Hepatocyte (in vitro differentiated cells): ENCODE results near the gene HES7.

Source experiments
- CTCF ChIP-seq: fragments of 200-600 bp; sonication (generic); IDR thresholded peaks from 2 replicates; pipeline ENCODE4 v1.5.1; 2016; ENCODE audit warnings: antibody characterized with exemption, mild to moderate bottlenecking; ENCODE audit not compliant: poor library complexity
- EZH2 ChIP-seq: fragments of 200-600 bp; sonication (generic); IDR thresholded peaks from 2 replicates; pipeline ENCODE4 v1.6.1; 2016; ENCODE audit warnings: antibody characterized with exemption, mild to moderate bottlenecking, borderline replicate concordance
- EZH2phosphoT487 ChIP-seq: fragments of 200-600 bp; sonication (generic); IDR thresholded peaks from one replicate; pipeline ENCODE4 v1.6.1; 2018; ENCODE audit warnings: antibody characterized with exemption, mild to moderate bottlenecking, low read depth, moderate library complexity; ENCODE audit not compliant: unreplicated experiment, severe bottlenecking

GRCh38 chr17:8148560-8148959, 24.7 kb upstream of the HES7 start:
- TF ChIP-seq CTCF (no peak), EZH2phosphoT487 (no peak), EZH2 (no peak)
